A549 (cell line): Measurements from ENCODE around the gene RBM47.

Experiments
- EP300 ChIP-seq, 2 experiments: fragments of >200 bp; sonication (Bioruptor Twin); formaldehyde crosslinking; IDR thresholded peaks; 2 replicates in 1 of 2; 3 replicates in 1 of 2; pipeline ENCODE4 v1.6.1; 2016 to 2017
- HDAC2 ChIP-seq: fragments of 200-600 bp; sonication (generic); IDR thresholded peaks from 2 replicates; pipeline ENCODE4 v1.6.1; 2016
- POLR2A ChIP-seq: IDR thresholded peaks from 2 replicates; pipeline ENCODE4 v1.6.1; 2012; ENCODE audit warnings: mild to moderate bottlenecking, low read length
- RCOR1 ChIP-seq: fragments of 150-350 bp; IDR thresholded peaks from 2 replicates; pipeline ENCODE4 v1.6.1; 2014; ENCODE audit warnings: antibody characterized with exemption, low read length, low read depth
- SMC3 ChIP-seq: fragments of >200 bp; sonication (Bioruptor Twin); formaldehyde crosslinking; IDR thresholded peaks from 3 replicates; pipeline ENCODE4 v1.6.1; 2018; ENCODE audit warnings: inconsistent platforms
- TF ChIP-seq, protein P1 (sequence below): fragments of >200 bp; sonication (Bioruptor Twin); formaldehyde crosslinking; IDR thresholded peaks from 3 replicates; pipeline ENCODE4 v1.5.1; 2016

DNA sequence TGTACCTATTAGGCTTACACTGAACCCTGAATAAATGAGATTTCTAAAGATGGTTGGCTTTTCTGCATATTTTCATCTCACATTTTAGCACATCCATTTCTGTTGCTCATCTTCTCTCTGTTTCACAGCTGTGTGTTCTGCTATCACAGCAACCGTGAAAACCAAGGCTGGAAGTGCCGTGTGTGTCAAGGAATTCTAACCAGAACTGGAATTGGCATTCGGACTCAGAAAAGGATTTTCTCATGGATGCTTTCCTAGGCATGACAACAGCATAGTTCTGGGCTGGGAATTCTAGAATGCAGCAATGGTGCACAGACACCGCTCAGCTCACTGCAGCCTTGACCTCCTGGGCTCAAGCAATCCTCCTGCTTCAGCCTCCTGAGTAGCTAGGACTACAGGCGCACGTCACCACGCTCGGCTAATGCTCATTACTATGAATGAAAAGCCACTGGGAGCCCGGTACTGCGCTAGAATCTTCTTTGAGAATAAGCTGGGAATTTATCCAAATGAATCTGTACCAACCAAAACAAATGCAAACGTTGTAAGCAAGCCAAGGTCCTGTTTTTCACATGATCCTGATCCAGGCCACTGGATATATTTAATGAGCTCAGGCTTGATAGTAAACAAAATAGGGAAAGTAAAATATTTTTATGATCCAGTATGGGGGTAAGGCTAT, 105.2 kb downstream of the RBM47 start:
- TF ChIP-seq SMC3 (no peak), POLR2A (no peak), HDAC2 (no peak), EP300 (IDR thresholded peaks at IDR 0.05) (no peak), RCOR1 (no peak)
- TF ChIP-seq, protein P1, sequence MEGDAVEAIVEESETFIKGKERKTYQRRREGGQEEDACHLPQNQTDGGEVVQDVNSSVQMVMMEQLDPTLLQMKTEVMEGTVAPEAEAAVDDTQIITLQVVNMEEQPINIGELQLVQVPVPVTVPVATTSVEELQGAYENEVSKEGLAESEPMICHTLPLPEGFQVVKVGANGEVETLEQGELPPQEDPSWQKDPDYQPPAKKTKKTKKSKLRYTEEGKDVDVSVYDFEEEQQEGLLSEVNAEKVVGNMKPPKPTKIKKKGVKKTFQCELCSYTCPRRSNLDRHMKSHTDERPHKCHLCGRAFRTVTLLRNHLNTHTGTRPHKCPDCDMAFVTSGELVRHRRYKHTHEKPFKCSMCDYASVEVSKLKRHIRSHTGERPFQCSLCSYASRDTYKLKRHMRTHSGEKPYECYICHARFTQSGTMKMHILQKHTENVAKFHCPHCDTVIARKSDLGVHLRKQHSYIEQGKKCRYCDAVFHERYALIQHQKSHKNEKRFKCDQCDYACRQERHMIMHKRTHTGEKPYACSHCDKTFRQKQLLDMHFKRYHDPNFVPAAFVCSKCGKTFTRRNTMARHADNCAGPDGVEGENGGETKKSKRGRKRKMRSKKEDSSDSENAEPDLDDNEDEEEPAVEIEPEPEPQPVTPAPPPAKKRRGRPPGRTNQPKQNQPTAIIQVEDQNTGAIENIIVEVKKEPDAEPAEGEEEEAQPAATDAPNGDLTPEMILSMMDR, result no peak
